Lung (tissue), 12 donors: ENCODE data around the gene ATF6. TPM values are rescaled to one million over a fixed set of nuclear protein-coding genes. Genes with fewer than 3 reads are reported as not detected.

Experiments
- ATAC-seq: fragments of 200-7000 bp; cut with Tn5 transposase; one replicate; pipeline ENCODE4 v1.9.1; 2020; ENCODE audit warnings: moderate number of reproducible peaks; ENCODE audit not compliant: insufficient read depth, low FRiP score
- DNase-seq, 3 donors: peaks; one replicate each; pipeline ENCODE4 v3.0.0-alpha.2; 2013 to 2017
- H3K27ac ChIP-seq, 2 donors: one replicate each; pipeline ENCODE4 v1.5.1; 2013; ENCODE audit warnings: mild to moderate bottlenecking in 2 of 2, moderate library complexity in 2 of 2, control low read depth in 1 of 2, inconsistent platforms in 1 of 2, low read depth in 1 of 2, low read length in 1 of 2
- H3K27me3 ChIP-seq, 3 donors: one replicate each; pipeline ENCODE4 v1.5.1; 2013; ENCODE audit warnings: low read length in 2 of 3; ENCODE audit not compliant: control insufficient read depth in 3 of 3, insufficient read depth in 3 of 3
- H3K36me3 ChIP-seq, 4 donors: one replicate each; pipeline ENCODE4 v1.5.1; 2013; ENCODE audit warnings: low read length in 4 of 4, mild to moderate bottlenecking in 1 of 4, moderate library complexity in 1 of 4; ENCODE audit not compliant: control insufficient read depth in 4 of 4, insufficient read depth in 4 of 4
- H3K4me1 ChIP-seq, 5 donors: one replicate each; pipeline ENCODE4 v1.5.1; 2013; ENCODE audit warnings: low read length in 5 of 5, mild to moderate bottlenecking in 2 of 5, moderate library complexity in 1 of 5; ENCODE audit not compliant: control insufficient read depth in 5 of 5, insufficient read depth in 5 of 5
- H3K4me3 ChIP-seq: one replicate; pipeline ENCODE4 v1.5.1; 2013; ENCODE audit warnings: mild to moderate bottlenecking, control low read depth, moderate library complexity
- H3K9ac ChIP-seq, 2 donors: one replicate each; pipeline ENCODE4 v1.5.1; 2013; ENCODE audit warnings: low read length in 2 of 2, control low read depth in 1 of 2; ENCODE audit not compliant: insufficient read depth in 1 of 2
- H3K9me3 ChIP-seq, 4 donors: one replicate each; pipeline ENCODE4 v1.5.1; 2013; ENCODE audit warnings: low read length in 3 of 4, mild to moderate bottlenecking in 1 of 4, moderate library complexity in 1 of 4; ENCODE audit not compliant: control insufficient read depth in 4 of 4, insufficient read depth in 3 of 4
- CTCF ChIP-seq: IDR thresholded peaks from 2 replicates; pipeline ENCODE4 v1.5.1; 2012; ENCODE audit warnings: mild to moderate bottlenecking; ENCODE audit errors: control extremely low read depth, extremely low read depth
- WGBS, 2 donors: extraction: QIAGEN DNeasy Blood & Tissue Kit; methylation state at CpG; one replicate each; pipeline ENCODE4 v1.1.7; 2013; 5-methylcytosine and 5-hydroxymethylcytosine counted together
- polyA plus RNA-seq, 2 donors: library from polyadenylated mRNA; stranded (reverse); fragments of 200-250 nt; gene quantifications; one replicate each; pipeline ENCODE4 v1.2.1, GENCODE V29; 2013
- total RNA-seq, 2 donors: library from RNA; depleted of rRNA in 1 of 2; stranded (reverse); fragments of >200 nt in 1 of 2; gene quantifications; one replicate each; pipeline ENCODE4 v1.2.1, GENCODE V29; 2014 to 2021
- donor health status: control.
- donor health status: control.
- donor health status: Bipolar disorder and iron deficiency.
- donor health status: healthy.
- donor health status: DM: yes; HTN: yes; CAD: no.

Gene ATF6
- total and polyA plus RNA-seq, 4 donors = 4.3 to 44.8 (median 22.6) TPM

DNA sequence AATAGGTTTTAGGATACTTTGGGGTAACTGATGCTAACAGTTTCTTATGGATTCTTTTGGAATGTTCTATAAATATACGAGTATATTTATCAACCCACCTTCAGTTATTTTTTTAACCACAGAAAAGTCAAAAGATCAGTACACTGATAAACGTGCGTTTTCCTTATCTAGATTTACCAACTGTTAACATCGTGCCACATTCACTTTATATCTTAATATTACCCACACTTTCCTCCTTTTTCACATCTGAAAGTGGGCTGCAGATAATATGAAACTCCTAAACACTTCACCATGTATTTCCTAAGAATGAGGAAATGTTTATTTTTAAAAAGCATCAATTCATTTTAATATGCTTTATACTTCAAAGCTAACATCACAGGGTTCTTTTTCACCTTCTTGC lies 7.7 kb downstream of the ATF6 start:
- DNase-seq (no peak), ATAC-seq (no peak)
- no peak for TF ChIP-seq CTCF
- Histone ChIP-seq H3K27ac (no peak overlapping the region), H3K9me3 (no peaks in the 10 kb centered on the region), H3K27me3 (no peaks in the 10 kb centered on the region), H3K4me1 (peaks cover 0 to 11% (median 0%) of the 10 kb centered on the region in 5 donors), H3K36me3 (no peaks in the 10 kb centered on the region), H3K9ac (no peak overlapping the region), H3K4me3 (no peak overlapping the region)
- WGBS, 2 donors = 36 to 52% methylated on average over 4 of the region's 4 CpGs

GRCh38 chr1:161777261-161777660 lies 11.1 kb downstream of the ATF6 start:
- Histone ChIP-seq H3K4me3 (no peak overlapping the region), H3K4me1 (peaks cover 0 to 4% (median 0%) of the 10 kb centered on the region in 5 donors), H3K27ac (no peak overlapping the region), H3K9me3 (no peaks in the 10 kb centered on the region), H3K9ac (no peak overlapping the region), H3K27me3 (no peaks in the 10 kb centered on the region), H3K36me3 (peaks cover 0 to 4% (median 0%) of the 10 kb centered on the region in 4 donors)
- ATAC-seq (no peak), DNase-seq (no peak)
- no peak for TF ChIP-seq CTCF
- WGBS, 2 donors = 91 to 94% methylated on average over 2 of the region's 2 CpGs

GRCh38 chr1:161778522-161778921 lies 12.4 kb downstream of the ATF6 start:
- DNase-seq (no peak), ATAC-seq (no peak)
- no peak for TF ChIP-seq CTCF
- WGBS, 2 donors = 94 to 97% methylated on average over 1 of the region's 1 CpG
- H3K9me3 ChIP-seq = no peaks in the 10 kb centered on the region
- H3K4me3 ChIP-seq = no peak overlapping the region
- no peaks in the 10 kb centered on the region for H3K27me3 ChIP-seq
- peaks cover 0 to 4% (median 0%) of the 10 kb centered on the region in 5 donors for H3K4me1 ChIP-seq
- no peak overlapping the region for H3K27ac ChIP-seq
- H3K9ac ChIP-seq = no peak overlapping the region
- peaks cover 0 to 11% (median 2%) of the 10 kb centered on the region in 4 donors for H3K36me3 ChIP-seq

DNA sequence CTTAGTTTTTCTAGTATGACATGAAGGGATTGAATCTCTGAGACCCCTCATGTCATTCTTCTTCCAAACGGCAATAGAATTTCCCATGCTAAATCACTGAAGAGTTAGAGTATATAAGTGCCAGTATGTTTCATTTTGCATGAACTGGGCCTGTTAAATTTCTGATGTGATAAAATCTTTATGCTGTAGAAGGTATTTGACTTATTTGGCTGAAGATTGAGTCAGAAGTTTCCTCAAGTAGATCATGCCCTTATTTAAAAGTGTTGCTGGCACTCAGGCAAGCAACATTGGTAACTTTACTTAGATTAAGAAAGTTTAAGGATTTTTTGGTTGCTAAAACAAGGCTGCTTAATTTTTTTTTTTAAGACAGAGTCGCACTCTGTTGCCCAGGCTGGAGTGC lies 13.3 kb downstream of the ATF6 start:
- peaks cover 0 to 4% (median 0%) of the 10 kb centered on the region in 5 donors for H3K4me1 ChIP-seq

More for the DNA sequence above, 13.3 kb downstream of the ATF6 start:
- H3K4me3 ChIP-seq = no peak overlapping the region
- no peak for TF ChIP-seq CTCF
- no peaks in the 10 kb centered on the region for H3K9me3 ChIP-seq
- H3K36me3 ChIP-seq = peaks cover 0 to 12% (median 5%) of the 10 kb centered on the region in 4 donors
- H3K9ac ChIP-seq = no peak overlapping the region
- no peak for DNase-seq
- 85 to 96% methylated on average over 2 of the region's 2 CpGs for WGBS, 2 donors
- no peaks in the 10 kb centered on the region for H3K27me3 ChIP-seq
- H3K27ac ChIP-seq = no peak overlapping the region
- no peak for ATAC-seq
